Kidney glomerular epithelial cell (primary cell): ENCODE results near the gene EIF1B.

Source experiments
- DNase-seq: peaks from one replicate; lab custom pipeline; 2025; lab: John Stamatoyannopoulos, UW

Gene EIF1B

DNA sequence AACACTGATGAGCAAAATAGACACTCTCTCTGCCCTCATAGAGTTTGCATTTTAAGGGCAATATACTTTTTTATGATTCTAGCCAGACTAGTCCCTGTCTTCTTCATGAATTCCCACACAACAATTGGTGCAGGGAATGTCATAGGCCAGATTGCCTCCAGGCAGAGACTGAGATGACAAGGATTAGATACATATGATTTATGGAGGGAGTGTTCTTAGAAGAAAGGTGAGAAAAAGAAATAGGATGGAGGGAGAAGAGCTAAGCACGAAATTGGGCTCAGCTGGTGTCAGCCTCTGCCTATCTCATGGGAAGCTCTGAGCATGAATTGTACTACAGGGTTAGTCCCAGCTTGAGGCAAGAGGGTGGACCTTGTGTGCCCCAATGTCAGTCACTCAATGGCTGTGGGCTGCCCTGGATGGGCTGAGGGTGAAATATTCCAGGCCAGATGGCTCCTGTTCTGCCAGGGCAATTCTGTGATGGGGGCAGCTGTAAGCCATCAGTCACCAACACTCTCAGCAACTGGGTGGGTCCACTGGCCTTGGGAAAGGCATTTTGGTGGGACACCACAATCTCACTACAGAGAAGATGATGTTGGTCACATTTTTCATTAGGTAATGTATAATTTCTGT lies 31.1 kb downstream of the EIF1B start:
- no peak for DNase-seq

- DNase-seq: no peak
These were observed 32.2 kb downstream of the EIF1B start for GRCh38 chr3:40341671-40342070.

DNA sequence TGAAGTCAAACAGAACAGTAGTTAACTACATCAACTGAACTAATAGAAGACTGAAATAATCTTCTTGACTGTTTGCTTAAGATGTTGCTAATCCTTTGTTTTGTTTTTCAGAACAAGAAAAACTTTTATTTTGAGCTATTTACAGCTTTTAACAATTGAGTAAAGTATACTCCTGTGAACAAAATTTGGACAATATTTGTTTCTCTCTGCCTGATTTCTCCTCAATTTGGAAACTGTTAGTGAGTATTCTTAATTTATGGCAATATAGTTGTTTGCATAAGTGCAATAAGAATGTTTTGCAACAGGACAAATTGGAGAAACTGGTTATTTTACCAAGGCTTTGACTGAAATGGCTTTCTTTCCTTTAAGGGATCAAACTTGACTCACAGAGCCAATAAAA lies 41.0 kb downstream of the EIF1B start:
- DNase-seq: no peak

- no peak for DNase-seq
These were observed 45.9 kb downstream of the EIF1B start for GRCh38 chr3:40355410-40355809.

DNA sequence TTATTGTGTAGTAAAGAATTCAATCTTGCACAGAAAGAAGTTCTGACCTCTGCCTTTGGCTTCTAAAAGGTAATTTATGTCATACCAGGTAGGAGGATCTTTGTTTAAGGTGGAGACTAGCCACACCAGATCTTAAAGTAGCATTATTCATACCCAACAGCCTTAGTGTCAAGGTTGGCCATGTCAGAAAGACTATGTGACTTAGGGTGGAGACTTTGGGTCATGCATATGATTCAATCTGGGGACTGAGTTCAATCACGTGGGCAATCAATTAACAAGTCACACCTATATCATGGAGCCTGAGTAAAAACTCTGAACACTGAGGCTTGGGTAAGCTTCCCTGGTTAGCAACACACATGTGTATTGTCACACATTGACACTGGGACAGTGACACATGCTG lies 48.9 kb downstream of the EIF1B start:
- no peak for DNase-seq
